ENCODE results near the gene ACADSB.

- TF ChIP-seq, protein P1, sequence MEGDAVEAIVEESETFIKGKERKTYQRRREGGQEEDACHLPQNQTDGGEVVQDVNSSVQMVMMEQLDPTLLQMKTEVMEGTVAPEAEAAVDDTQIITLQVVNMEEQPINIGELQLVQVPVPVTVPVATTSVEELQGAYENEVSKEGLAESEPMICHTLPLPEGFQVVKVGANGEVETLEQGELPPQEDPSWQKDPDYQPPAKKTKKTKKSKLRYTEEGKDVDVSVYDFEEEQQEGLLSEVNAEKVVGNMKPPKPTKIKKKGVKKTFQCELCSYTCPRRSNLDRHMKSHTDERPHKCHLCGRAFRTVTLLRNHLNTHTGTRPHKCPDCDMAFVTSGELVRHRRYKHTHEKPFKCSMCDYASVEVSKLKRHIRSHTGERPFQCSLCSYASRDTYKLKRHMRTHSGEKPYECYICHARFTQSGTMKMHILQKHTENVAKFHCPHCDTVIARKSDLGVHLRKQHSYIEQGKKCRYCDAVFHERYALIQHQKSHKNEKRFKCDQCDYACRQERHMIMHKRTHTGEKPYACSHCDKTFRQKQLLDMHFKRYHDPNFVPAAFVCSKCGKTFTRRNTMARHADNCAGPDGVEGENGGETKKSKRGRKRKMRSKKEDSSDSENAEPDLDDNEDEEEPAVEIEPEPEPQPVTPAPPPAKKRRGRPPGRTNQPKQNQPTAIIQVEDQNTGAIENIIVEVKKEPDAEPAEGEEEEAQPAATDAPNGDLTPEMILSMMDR (conservative IDR thresholded peaks at IDR 0.05 in 1 of 2, IDR thresholded peaks at IDR 0.05 in 1 of 2; ENCODE audit: extremely low read depth in 1 of 2, insufficient read depth in 1 of 2, low read depth in 1 of 2, low read length in 2 of 2): no peak
- no peak for TF ChIP-seq EZH2 (IDR thresholded peaks at IDR 0.05; ENCODE audit: borderline replicate concordance, low read length)
Measured at GRCh38 chr10:123101872-123102271, 93.1 kb downstream of the ACADSB start.
